ENCODE results near the gene BICDL2.
A peak's percentile ranks its signal among the peaks of the same experiment; 100 is the strongest.

GRCh38 chr16:3029491-3030221 lies 7.1 kb downstream of the BICDL2 start:
- TF ChIP-seq CTCF (IDR thresholded peaks at IDR 0.05) = no peak
- no peak for TF ChIP-seq POLR2A (IDR thresholded peaks at IDR 0.05; ENCODE audit: low read length)
- no peak for TF ChIP-seq BCL3 (IDR thresholded peaks at IDR 0.05)
- TF ChIP-seq SMC3 (IDR thresholded peaks at IDR 0.05) = no peak
- no peak for TF ChIP-seq ELK1 (IDR thresholded peaks at IDR 0.05; ENCODE audit: low read depth, low read length)
- no peak for TF ChIP-seq USF2 (IDR thresholded peaks at IDR 0.05)
- TF ChIP-seq EP300 (IDR thresholded peaks at IDR 0.05) = no peak
- TF ChIP-seq E2F6 (IDR thresholded peaks at IDR 0.05; ENCODE audit: borderline replicate concordance, low read depth) = no peak
- TF ChIP-seq RCOR1 (IDR thresholded peaks at IDR 0.05; ENCODE audit: low read depth, low read length) = no peak
- no peak for TF ChIP-seq ESRRA (IDR thresholded peaks at IDR 0.05; ENCODE audit: borderline replicate concordance, low read length)
- TF ChIP-seq REST (IDR thresholded peaks at IDR 0.05) = no peak
- peak; percentile 40 for TF ChIP-seq POLR2AphosphoS2 (conservative IDR thresholded peaks at IDR 0.05; ENCODE audit: low read length)
- TF ChIP-seq RARB (CRISPR knock-in tag; IDR thresholded peaks at IDR 0.05) = no peak
- TF ChIP-seq CBX2 (IDR thresholded peaks at IDR 0.05; ENCODE audit: borderline replicate concordance, low read depth) = no peak
